Kasumi-1 (cell line): ENCODE results near the gene MIPEP.

Experiments used
- DNase-seq, 2 experiments: peaks; one replicate each; lab custom pipeline; 2025; lab: John Stamatoyannopoulos, UW

The MIPEP gene

GRCh38 chr13:23680845-23681669, 208.1 kb downstream of the MIPEP start:
- no peak for DNase-seq
